GM12873 (cell line): ENCODE results near the gene FPR1.

Source experiments
- TF ChIP-seq, protein P1 (sequence below): IDR thresholded peaks from 2 replicates; pipeline ENCODE4 v1.5.1; 2012; ENCODE audit warnings: low read depth, mild to moderate bottlenecking, moderate library complexity, low read length, control low read depth; ENCODE audit not compliant: insufficient read depth; ENCODE audit errors: missing control alignments

The FPR1 gene

GRCh38 chr19:51742789-51743188 lies 8.9 kb downstream of the FPR1 start:
- TF ChIP-seq, protein P1, sequence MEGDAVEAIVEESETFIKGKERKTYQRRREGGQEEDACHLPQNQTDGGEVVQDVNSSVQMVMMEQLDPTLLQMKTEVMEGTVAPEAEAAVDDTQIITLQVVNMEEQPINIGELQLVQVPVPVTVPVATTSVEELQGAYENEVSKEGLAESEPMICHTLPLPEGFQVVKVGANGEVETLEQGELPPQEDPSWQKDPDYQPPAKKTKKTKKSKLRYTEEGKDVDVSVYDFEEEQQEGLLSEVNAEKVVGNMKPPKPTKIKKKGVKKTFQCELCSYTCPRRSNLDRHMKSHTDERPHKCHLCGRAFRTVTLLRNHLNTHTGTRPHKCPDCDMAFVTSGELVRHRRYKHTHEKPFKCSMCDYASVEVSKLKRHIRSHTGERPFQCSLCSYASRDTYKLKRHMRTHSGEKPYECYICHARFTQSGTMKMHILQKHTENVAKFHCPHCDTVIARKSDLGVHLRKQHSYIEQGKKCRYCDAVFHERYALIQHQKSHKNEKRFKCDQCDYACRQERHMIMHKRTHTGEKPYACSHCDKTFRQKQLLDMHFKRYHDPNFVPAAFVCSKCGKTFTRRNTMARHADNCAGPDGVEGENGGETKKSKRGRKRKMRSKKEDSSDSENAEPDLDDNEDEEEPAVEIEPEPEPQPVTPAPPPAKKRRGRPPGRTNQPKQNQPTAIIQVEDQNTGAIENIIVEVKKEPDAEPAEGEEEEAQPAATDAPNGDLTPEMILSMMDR = no peak

GRCh38 chr19:51740356-51740755 lies 11.3 kb downstream of the FPR1 start:
- TF ChIP-seq, protein P1 = no peak

DNA sequence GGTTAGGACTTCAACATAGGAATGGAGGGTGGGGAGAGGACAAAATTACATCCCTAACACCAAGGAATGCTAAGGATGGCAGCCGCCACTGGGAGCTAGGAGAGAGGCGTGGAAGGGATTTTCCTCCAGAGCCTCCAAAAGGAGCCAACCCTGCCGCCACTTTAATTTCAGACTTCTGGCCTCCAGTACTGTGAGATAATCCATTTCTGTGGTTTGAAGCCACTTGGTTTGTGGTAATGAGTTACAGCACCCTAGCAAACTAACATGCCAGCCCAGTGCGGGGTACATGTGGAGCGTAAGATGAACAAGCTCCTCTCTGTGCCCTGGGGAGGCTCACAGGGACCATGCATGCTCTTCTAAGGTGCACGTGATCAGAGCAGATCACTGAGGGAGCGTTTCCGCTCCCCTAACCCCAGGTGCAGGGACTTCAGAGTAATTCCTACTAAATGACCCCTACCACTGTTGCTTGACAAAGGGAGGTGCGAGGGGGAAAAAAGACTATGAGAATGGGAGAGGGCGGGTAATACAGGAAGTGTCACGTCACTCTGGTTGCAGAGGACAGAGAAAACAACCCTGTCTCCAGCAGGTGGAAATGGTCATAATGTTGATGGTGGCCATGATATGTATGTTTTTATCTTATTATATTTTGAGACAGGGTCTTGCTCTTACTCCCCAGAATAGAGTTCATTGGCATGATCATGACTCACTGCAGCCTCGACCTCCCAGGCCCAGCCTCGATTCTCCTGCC lies 12.0 kb downstream of the FPR1 start:
- TF ChIP-seq, protein P1 = no peak

DNA sequence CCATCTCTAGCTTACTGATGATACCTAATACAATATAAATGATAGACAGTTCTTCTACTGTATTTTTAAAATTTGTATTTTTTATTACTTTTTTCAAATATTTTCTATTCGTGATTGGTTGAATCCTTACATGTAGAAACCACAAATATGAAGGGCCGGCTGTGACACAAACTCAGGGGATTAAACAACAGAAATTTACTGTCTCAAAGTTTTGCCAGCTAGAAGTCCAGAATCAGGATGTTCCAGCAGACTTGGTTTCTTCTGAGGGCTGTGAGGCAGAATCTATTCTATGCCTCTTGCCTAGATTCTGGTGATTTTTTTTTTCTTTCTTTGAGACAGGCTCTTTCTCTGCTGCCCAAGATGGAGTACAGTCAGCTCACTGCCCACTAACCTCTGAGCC lies 13.8 kb downstream of the FPR1 start:
- TF ChIP-seq, protein P1 = no peak

GRCh38 chr19:51737389-51737788 lies 14.3 kb downstream of the FPR1 start:
- TF ChIP-seq, protein P1 = no peak

- TF ChIP-seq, protein P1 = no peak
These were observed 15.8 kb downstream of the FPR1 start for GRCh38 chr19:51735759-51736449.

DNA sequence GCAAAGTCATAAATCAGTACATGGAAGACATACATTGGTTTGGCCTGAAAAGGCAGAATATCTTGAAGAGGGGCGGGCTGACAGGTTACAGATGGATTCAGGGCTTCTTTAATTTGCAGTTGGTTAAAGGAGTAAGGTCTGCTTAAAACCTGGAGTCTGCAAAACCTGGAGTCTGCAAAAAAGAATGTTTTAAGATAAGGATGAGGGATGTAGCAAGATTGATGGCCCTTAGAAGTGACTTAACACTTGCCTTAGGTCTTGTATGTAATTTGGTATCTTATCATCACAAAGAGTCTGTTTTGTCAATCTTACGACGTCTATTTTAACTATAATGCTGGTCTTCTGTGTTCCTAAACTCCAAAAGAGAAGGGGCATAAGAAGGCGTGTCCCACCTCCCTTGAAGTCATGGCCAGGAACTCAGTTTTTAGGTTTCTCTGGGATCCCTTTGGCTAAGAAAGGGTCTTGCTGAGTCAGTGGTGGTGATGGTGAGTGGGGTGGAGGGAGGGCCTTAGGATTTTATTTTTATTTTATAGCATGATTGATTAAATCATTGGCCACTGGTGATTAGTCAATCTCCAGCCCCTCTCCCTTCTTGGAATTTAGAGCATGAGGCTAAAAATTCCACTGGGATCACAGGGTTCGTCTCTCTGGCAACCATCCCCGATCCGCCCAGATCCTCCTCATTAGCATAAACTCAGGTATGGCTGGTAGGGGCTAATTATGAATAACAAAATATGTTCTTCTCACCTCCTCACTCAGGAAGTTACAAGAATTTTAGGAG lies 17.7 kb downstream of the FPR1 start:
- TF ChIP-seq, protein P1 = no peak
